ENCODE measurements around the gene EPB41L4B.

Gene EPB41L4B

GRCh38 chr9:109122726-109123621 is 197.9 kb downstream of the EPB41L4B start:
- H3K36me3 ChIP-seq (ENCODE audit: insufficient read depth, low read length) = no peaks in the 10 kb centered on the region
- no peaks in the 10 kb centered on the region for H3K9me2 ChIP-seq (replicated peaks; ENCODE audit: low read depth, low read length)
- H3K79me2 ChIP-seq (ENCODE audit: insufficient read depth, low read length) = peaks cover 18% of the 10 kb centered on the region
- H3F3A ChIP-seq (ENCODE audit: low read depth) = no peaks in the 10 kb centered on the region
- no peak overlapping the region for H2AFZ ChIP-seq (ENCODE audit: low read length)
- no peaks in the 10 kb centered on the region for H3K9me3 ChIP-seq (ENCODE audit: insufficient read depth, low read depth, low read length)
- TF ChIP-seq CTCF (conservative IDR thresholded peaks at IDR 0.05; ENCODE audit: low read length) = no peak
- TF ChIP-seq EZH2phosphoT487 (IDR thresholded peaks at IDR 0.05; ENCODE audit: borderline replicate concordance) = no peak
- H3K4me2 ChIP-seq (ENCODE audit: low read depth, low read length, poor library complexity, severe bottlenecking) = no peak overlapping the region
- H3K9ac ChIP-seq (ENCODE audit: low read depth, low read length, poor library complexity, severe bottlenecking) = no peak overlapping the region
- H3K4me3 ChIP-seq (ENCODE audit: low read length, poor library complexity, severe bottlenecking) = no peak overlapping the region
- H4K20me1 ChIP-seq (ENCODE audit: insufficient read depth, low read length, poor library complexity, severe bottlenecking) = peaks cover 15% of the 10 kb centered on the region
- peaks cover 14% of the 10 kb centered on the region for H3K4me1 ChIP-seq (ENCODE audit: insufficient read depth, low read length, poor library complexity, severe bottlenecking)
- H3K27me3 ChIP-seq (ENCODE audit: insufficient read depth, low read length, poor library complexity, severe bottlenecking) = no peaks in the 10 kb centered on the region
